HEK293 (cell line): ENCODE measurements around the gene NFATC2IP.
A peak's percentile ranks its signal among the peaks of the same experiment; 100 is the strongest.

Experiments used
- CTCF ChIA-PET: fragments of 350-600 bp; formaldehyde crosslinking; extraction: SDS; loops from one replicate; lab custom pipeline; 2021; ENCODE audit warnings: antibody characterized with exemption; lab: Yijun Ruan, JAX
- POLR2A ChIA-PET: fragments of 300-600 bp; formaldehyde crosslinking; extraction: SDS; loops from one replicate; lab custom pipeline; 2020; ENCODE audit warnings: antibody characterized with exemption, inconsistent platforms; lab: Yijun Ruan, JAX
- H3K27ac ChIP-seq: fragments of 200-500 bp; sonication (Bioruptor generic); 2 replicates; pipeline ENCODE4 v1.5.1; 2014; ENCODE audit warnings: low read depth, low read length, control low read depth, inconsistent platforms; ENCODE audit errors: extremely low read depth
- H3K36me3 ChIP-seq, 2 experiments: fragments of 200-500 bp in 1 of 2; sonication (Bioruptor generic) in 1 of 2; 1 replicate in 1 of 2; 2 replicates in 1 of 2; pipeline ENCODE4 v1.5.1; 2014 to 2017; ENCODE audit warnings: inconsistent platforms in 2 of 2, low read length in 2 of 2; ENCODE audit not compliant: control insufficient read depth in 2 of 2, insufficient read depth in 1 of 2
- H3K4me1 ChIP-seq: fragments of 200-500 bp; sonication (Bioruptor generic); 2 replicates; pipeline ENCODE4 v1.5.1; 2014; ENCODE audit warnings: mild to moderate bottlenecking, low read length, inconsistent platforms; ENCODE audit not compliant: control insufficient read depth, insufficient read depth
- H3K4me3 ChIP-seq: 2 replicates; pipeline ENCODE4 v1.5.1; 2011; ENCODE audit warnings: low read depth, mild to moderate bottlenecking, control low read depth, low read length, moderate library complexity
- H3K9me3 ChIP-seq: fragments of 200-500 bp; sonication (Bioruptor generic); 2 replicates; pipeline ENCODE4 v1.5.1; 2014; ENCODE audit warnings: low read depth, low read length, inconsistent platforms; ENCODE audit not compliant: control insufficient read depth, insufficient read depth
- EGR2 ChIP-seq: fragments of 450-650 bp; formaldehyde crosslinking; IDR thresholded peaks from 2 replicates; pipeline ENCODE4 v1.5.1; 2016; ENCODE audit warnings: low read depth, missing biosample characterization, missing genetic modification characterization
- GLIS2 ChIP-seq: fragments of 450-650 bp; formaldehyde crosslinking; IDR thresholded peaks from 2 replicates; pipeline ENCODE4 v1.5.1; 2016; ENCODE audit warnings: missing biosample characterization, missing genetic modification characterization
- HOXD13 ChIP-seq: sonication (generic); formaldehyde crosslinking; IDR thresholded peaks from 2 replicates; pipeline ENCODE4 v1.8.0; 2022; ENCODE audit warnings: missing genetic modification reagents, borderline replicate concordance
- IKZF3 ChIP-seq: fragments of 450-650 bp; IDR thresholded peaks from 2 replicates; pipeline ENCODE4 v1.5.0; 2018; ENCODE audit warnings: missing biosample characterization, mild to moderate bottlenecking, missing genetic modification characterization, moderate library complexity
- KLF8 ChIP-seq: fragments of 450-650 bp; formaldehyde crosslinking; IDR thresholded peaks from 2 replicates; pipeline ENCODE4 v1.5.1; 2016; ENCODE audit warnings: missing biosample characterization, missing genetic modification characterization
- WT1 ChIP-seq: fragments of 450-650 bp; formaldehyde crosslinking; IDR thresholded peaks from 2 replicates; pipeline ENCODE4 v1.5.1; 2016; ENCODE audit warnings: missing biosample characterization, missing genetic modification characterization
- ZBTB44 ChIP-seq: fragments of 450-650 bp; IDR thresholded peaks from 2 replicates; pipeline ENCODE4 v1.5.1; 2018; ENCODE audit warnings: missing biosample characterization, mild to moderate bottlenecking, missing genetic modification characterization
- ZBTB49 ChIP-seq: fragments of 450-650 bp; formaldehyde crosslinking; IDR thresholded peaks from 2 replicates; pipeline ENCODE4 v1.5.1; 2016; ENCODE audit warnings: missing biosample characterization, missing genetic modification characterization, low read depth
- ZBTB8A ChIP-seq: fragments of 450-650 bp; formaldehyde crosslinking; IDR thresholded peaks from 2 replicates; pipeline ENCODE4 v1.5.1; 2016; ENCODE audit warnings: missing biosample characterization, missing genetic modification characterization
- ZFHX2 ChIP-seq: fragments of 450-650 bp; formaldehyde crosslinking; conservative IDR thresholded peaks from 2 replicates; pipeline ENCODE4 v1.5.1; 2016; ENCODE audit warnings: missing biosample characterization, missing genetic modification characterization
- ZNF148 ChIP-seq: fragments of 450-650 bp; formaldehyde crosslinking; IDR thresholded peaks from 2 replicates; pipeline ENCODE4 v1.5.0; 2017; ENCODE audit warnings: missing biosample characterization, missing genetic modification characterization, borderline replicate concordance
- ZNF19 ChIP-seq: fragments of 450-650 bp; formaldehyde crosslinking; IDR thresholded peaks from 2 replicates; pipeline ENCODE4; 2016; ENCODE audit warnings: missing biosample characterization, missing genetic modification characterization, low read depth
- ZNF223 ChIP-seq: fragments of 450-650 bp; formaldehyde crosslinking; IDR thresholded peaks from 2 replicates; pipeline ENCODE4 v1.5.1; 2016; ENCODE audit warnings: missing biosample characterization, missing genetic modification characterization
- ZNF292 ChIP-seq: fragments of 450-650 bp; formaldehyde crosslinking; IDR thresholded peaks from 2 replicates; pipeline ENCODE4 v1.5.1; 2016; ENCODE audit warnings: low read depth, missing biosample characterization, missing genetic modification characterization, borderline replicate concordance
- ZNF394 ChIP-seq: fragments of 450-650 bp; formaldehyde crosslinking; IDR thresholded peaks from 2 replicates; pipeline ENCODE4 v1.5.1; 2016; ENCODE audit warnings: missing biosample characterization, missing genetic modification characterization, mild to moderate bottlenecking, moderate library complexity, borderline replicate concordance
- ZNF426 ChIP-seq: fragments of 450-650 bp; formaldehyde crosslinking; IDR thresholded peaks from 2 replicates; pipeline ENCODE4 v1.5.1; 2017; ENCODE audit warnings: missing biosample characterization, missing genetic modification characterization, mild to moderate bottlenecking, inconsistent platforms, moderate library complexity
- ZNF555 ChIP-seq: fragments of 450-650 bp; formaldehyde crosslinking; conservative IDR thresholded peaks from 2 replicates; pipeline ENCODE4 v1.5.1; 2017; ENCODE audit warnings: missing biosample characterization, mild to moderate bottlenecking, missing genetic modification characterization, inconsistent platforms
- ZNF580 ChIP-seq: fragments of 450-650 bp; formaldehyde crosslinking; IDR thresholded peaks from 2 replicates; pipeline ENCODE4 v1.5.1; 2016; ENCODE audit warnings: missing biosample characterization, missing genetic modification characterization
- ZNF585B ChIP-seq: fragments of 450-650 bp; formaldehyde crosslinking; IDR thresholded peaks from 2 replicates; pipeline ENCODE4 v1.5.1; 2016; ENCODE audit warnings: missing biosample characterization, missing genetic modification characterization
- ZNF658 ChIP-seq: fragments of 450-650 bp; formaldehyde crosslinking; IDR thresholded peaks from 2 replicates; pipeline ENCODE4; 2016; ENCODE audit warnings: missing biosample characterization, missing genetic modification characterization
- ZNF830 ChIP-seq: fragments of 450-650 bp; IDR thresholded peaks from 2 replicates; pipeline ENCODE4 v1.5.0; 2018; ENCODE audit warnings: missing biosample characterization, missing genetic modification characterization, low read depth, mild to moderate bottlenecking, moderate library complexity
- ZSCAN16 ChIP-seq: fragments of 450-650 bp; formaldehyde crosslinking; IDR thresholded peaks from 2 replicates; pipeline ENCODE4 v1.5.1; 2016; ENCODE audit warnings: missing biosample characterization, missing genetic modification characterization
- ZXDB ChIP-seq: fragments of 450-650 bp; formaldehyde crosslinking; IDR thresholded peaks from 2 replicates; pipeline ENCODE4 v1.5.1; 2016; ENCODE audit warnings: missing biosample characterization, missing genetic modification characterization

The NFATC2IP gene

GRCh38 chr16:28901862-28902261 is 48.9 kb upstream of the NFATC2IP start:
- Histone ChIP-seq H3K4me1 (no peaks in the 10 kb centered on the region), H3K9me3 (no peaks in the 10 kb centered on the region), H3K36me3 (peaks cover 0 to 14% of the 10 kb centered on the region in 2 experiments; a peak in 2 of 3 replicates), H3K27ac (no peak overlapping the region), H3K4me3 (no peak overlapping the region)
- TF ChIP-seq EGR2 (tag by site-specific recombination) (peak; percentile 76), ZFHX2 (peak; percentile 11; the same call in 1 of the 2 replicates), HOXD13 (CRISPR knock-in tag) (no peak)
- ChIA-PET POLR2A (no interaction called here), CTCF (interaction anchor here (1.8 kb wide), 1 partner anchor 43 kb away, joined by 4 read pairs; no protein-coding TSS in a partner anchor)

GRCh38 chr16:28902909-28903308 is 47.8 kb upstream of the NFATC2IP start:
- ChIA-PET CTCF (interaction anchor here (1.8 kb wide), 1 partner anchor 42 kb away, joined by 4 read pairs; no protein-coding TSS in a partner anchor), POLR2A (no interaction called here)
- Histone ChIP-seq H3K9me3 (no peaks in the 10 kb centered on the region), H3K27ac (no peak overlapping the region), H3K36me3 (peaks cover 0 to 14% of the 10 kb centered on the region in 2 experiments; a peak in 2 of 3 replicates), H3K4me3 (no peak overlapping the region), H3K4me1 (no peaks in the 10 kb centered on the region)
- no peak for TF ChIP-seq ZNF394 (tag by site-specific recombination)
- TF ChIP-seq ZXDB (tag by site-specific recombination) = no peak
- no peak for TF ChIP-seq IKZF3 (tag by site-specific recombination)
- TF ChIP-seq ZNF585B (tag by site-specific recombination) = no peak
- no peak for TF ChIP-seq ZNF555 (tag by site-specific recombination)
- no peak for TF ChIP-seq WT1 (tag by site-specific recombination)
- no peak for TF ChIP-seq ZBTB44 (tag by site-specific recombination)
- TF ChIP-seq GLIS2 (tag by site-specific recombination) = peak; percentile 31; the same call in 1 of the 2 replicates
- no peak for TF ChIP-seq KLF8
- no peak for TF ChIP-seq ZNF658
- TF ChIP-seq ZNF148 (tag by site-specific recombination) = no peak
- no peak for TF ChIP-seq ZNF830
- TF ChIP-seq ZNF580 (tag by site-specific recombination) = no peak
- peak; percentile 86 for TF ChIP-seq ZFHX2
- TF ChIP-seq ZBTB49 (tag by site-specific recombination) = no peak
- peak; percentile 88 for TF ChIP-seq EGR2 (tag by site-specific recombination)
- TF ChIP-seq ZNF19 (tag by site-specific recombination) = no peak
- no peak for TF ChIP-seq ZNF292 (tag by site-specific recombination)
- TF ChIP-seq ZBTB8A (tag by site-specific recombination) = no peak
- no peak for TF ChIP-seq ZSCAN16 (tag by site-specific recombination)
- no peak for TF ChIP-seq ZNF223
- TF ChIP-seq ZNF426 = no peak
